ENCODE measurements around the gene SYNPO. TPM values are rescaled to one million over a fixed set of nuclear protein-coding genes. Genes with fewer than 3 reads are reported as not detected.

Gene SYNPO
- total RNA-seq, 4 donors from 2014 or later, result 419 to 569 (median 539) TPM

- no peaks in the 10 kb centered on the region for H3K9me3 ChIP-seq
- DNase-seq (no peak), ATAC-seq (no peak)
- H3K27ac ChIP-seq, result peak overlapping the region; percentile 96 to 100 (median 100)
- H3K4me3 ChIP-seq, result no peak overlapping the region
- H3K36me3 ChIP-seq, result no peaks in the 10 kb centered on the region
- intact Hi-C loops (cut with DNase I; ENCODE audit: low total_unique reads), result loop anchor here (10.0 kb wide), 1 partner anchor 825 kb away; no protein-coding TSS in a partner anchor
- in situ Hi-C loops (cut with MboI; ENCODE audit: low sequenced_read_pairs in 4 of 4), result no loop called here
- H3K4me1 ChIP-seq, result peaks cover 75 to 90% of the 10 kb centered on the region in 2 donors
- H3K27me3 ChIP-seq, result no peaks in the 10 kb centered on the region
- TF ChIP-seq, protein P1, sequence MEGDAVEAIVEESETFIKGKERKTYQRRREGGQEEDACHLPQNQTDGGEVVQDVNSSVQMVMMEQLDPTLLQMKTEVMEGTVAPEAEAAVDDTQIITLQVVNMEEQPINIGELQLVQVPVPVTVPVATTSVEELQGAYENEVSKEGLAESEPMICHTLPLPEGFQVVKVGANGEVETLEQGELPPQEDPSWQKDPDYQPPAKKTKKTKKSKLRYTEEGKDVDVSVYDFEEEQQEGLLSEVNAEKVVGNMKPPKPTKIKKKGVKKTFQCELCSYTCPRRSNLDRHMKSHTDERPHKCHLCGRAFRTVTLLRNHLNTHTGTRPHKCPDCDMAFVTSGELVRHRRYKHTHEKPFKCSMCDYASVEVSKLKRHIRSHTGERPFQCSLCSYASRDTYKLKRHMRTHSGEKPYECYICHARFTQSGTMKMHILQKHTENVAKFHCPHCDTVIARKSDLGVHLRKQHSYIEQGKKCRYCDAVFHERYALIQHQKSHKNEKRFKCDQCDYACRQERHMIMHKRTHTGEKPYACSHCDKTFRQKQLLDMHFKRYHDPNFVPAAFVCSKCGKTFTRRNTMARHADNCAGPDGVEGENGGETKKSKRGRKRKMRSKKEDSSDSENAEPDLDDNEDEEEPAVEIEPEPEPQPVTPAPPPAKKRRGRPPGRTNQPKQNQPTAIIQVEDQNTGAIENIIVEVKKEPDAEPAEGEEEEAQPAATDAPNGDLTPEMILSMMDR (IDR thresholded peaks at IDR 0.05 in 4 of 5, conservative IDR thresholded peaks at IDR 0.05 in 1 of 5), result no peak
- no peak for TF ChIP-seq POLR2A (IDR thresholded peaks at IDR 0.05)
These were observed 10.4 kb upstream of the SYNPO start for GRCh38 chr5:150630016-150630415.

GRCh38 chr5:150630461-150631325 lies 9.8 kb upstream of the SYNPO start:
- H3K9me3 ChIP-seq, result no peaks in the 10 kb centered on the region
- H3K27me3 ChIP-seq, result no peaks in the 10 kb centered on the region
- DNase-seq, result peak; percentile 75 to 93
- peak overlapping the region; percentile 96 to 100 (median 100) for H3K27ac ChIP-seq
- H3K36me3 ChIP-seq, result no peaks in the 10 kb centered on the region
- in situ Hi-C loops (cut with MboI; ENCODE audit: low sequenced_read_pairs in 4 of 4) (no loop called here), intact Hi-C loops (cut with DNase I; ENCODE audit: low total_unique reads) (loop anchor here (10.0 kb wide), 1 partner anchor 826 kb away; no protein-coding TSS in a partner anchor)
- ATAC-seq, result peak; percentile 42 to 59
- peaks cover 80 to 95% of the 10 kb centered on the region in 2 donors for H3K4me1 ChIP-seq
- H3K4me3 ChIP-seq, result no peak overlapping the region
- TF ChIP-seq, protein P1 (IDR thresholded peaks at IDR 0.05 in 4 of 5, conservative IDR thresholded peaks at IDR 0.05 in 1 of 5), result no peak
- no peak for TF ChIP-seq POLR2A (IDR thresholded peaks at IDR 0.05)

- peaks cover 81 to 95% of the 10 kb centered on the region in 2 donors for H3K4me1 ChIP-seq
- TF ChIP-seq POLR2A (IDR thresholded peaks at IDR 0.05), result no peak
- TF ChIP-seq, protein P1 (IDR thresholded peaks at IDR 0.05 in 4 of 5, conservative IDR thresholded peaks at IDR 0.05 in 1 of 5), result no peak
- H3K27me3 ChIP-seq, result no peaks in the 10 kb centered on the region
- intact Hi-C loops (cut with DNase I; ENCODE audit: low total_unique reads), result loop anchor here (10.0 kb wide), 1 partner anchor 827 kb away; no protein-coding TSS in a partner anchor
- in situ Hi-C loops (cut with MboI; ENCODE audit: low sequenced_read_pairs in 4 of 4), result no loop called here
- ATAC-seq (no peak), DNase-seq (no peak)
- H3K4me3 ChIP-seq, result no peak overlapping the region
- H3K27ac ChIP-seq, result peak overlapping the region; percentile 96 to 100 (median 100)
- H3K36me3 ChIP-seq, result no peaks in the 10 kb centered on the region
- H3K9me3 ChIP-seq, result no peaks in the 10 kb centered on the region
These were observed 9.1 kb upstream of the SYNPO start for GRCh38 chr5:150631326-150631701.

GRCh38 chr5:150632305-150633160 lies 7.9 kb upstream of the SYNPO start:
- TF ChIP-seq, protein P1 (IDR thresholded peaks at IDR 0.05 in 4 of 5, conservative IDR thresholded peaks at IDR 0.05 in 1 of 5), result no peak
- TF ChIP-seq POLR2A (IDR thresholded peaks at IDR 0.05), result peak; percentile 2 to 71
- H3K27ac ChIP-seq, result peak overlapping the region; percentile 96 to 100 (median 100)
- peaks cover 81 to 95% of the 10 kb centered on the region in 2 donors for H3K4me1 ChIP-seq

More at GRCh38 chr5:150632305-150633160, 7.9 kb upstream of the SYNPO start:
- Histone ChIP-seq H3K27me3 (no peaks in the 10 kb centered on the region), H3K4me3 (no peak overlapping the region), H3K36me3 (no peaks in the 10 kb centered on the region), H3K9me3 (no peaks in the 10 kb centered on the region)
- intact Hi-C loops (cut with DNase I; ENCODE audit: low total_unique reads), result loop anchor here (1.0 to 10.0 kb wide), 2 partner anchors 22 to 828 kb away; no protein-coding TSS in a partner anchor
- peak; percentile 82 to 84 for ATAC-seq
- DNase-seq, result peak; percentile 76 to 86
- in situ Hi-C loops (cut with MboI; ENCODE audit: low sequenced_read_pairs in 4 of 4), result no loop called here
